ENCODE results near the gene BTF3L4.

Gene BTF3L4

GRCh38 chr1:52127181-52128180 lies 71.4 kb downstream of the BTF3L4 start:
- peak; percentile 53 for DNase-seq

GRCh38 chr1:52139817-52140540 lies 83.9 kb downstream of the BTF3L4 start:
- DNase-seq = peak; percentile 52

Data from DMS79 treated with DMSO at 0.1 percent for 48 hours (cell line).